Urothelium cell line (cell line): ENCODE results near the gene KIF6.
"Not testable (repeated sequence)": the region's sequence is repeated elsewhere in the genome, so short reads cannot be mapped to it uniquely, and the experiment has no call there.

ENCODE experiments used
- DNase-seq: peaks from one replicate; pipeline ENCODE4 v3.0.0; 2011; ENCODE audit warnings: low spot score, mixed read lengths
- FAIRE-seq: peaks from 2 replicates; lab custom pipeline; 2011; peaks lifted over from hg19 to GRCh38; lab: Jason Lieb, UNC

The KIF6 gene

GRCh38 chr6:39515006-39515405, 210.2 kb downstream of the KIF6 start:
- DNase-seq (no peak), FAIRE-seq (no peak)

DNA sequence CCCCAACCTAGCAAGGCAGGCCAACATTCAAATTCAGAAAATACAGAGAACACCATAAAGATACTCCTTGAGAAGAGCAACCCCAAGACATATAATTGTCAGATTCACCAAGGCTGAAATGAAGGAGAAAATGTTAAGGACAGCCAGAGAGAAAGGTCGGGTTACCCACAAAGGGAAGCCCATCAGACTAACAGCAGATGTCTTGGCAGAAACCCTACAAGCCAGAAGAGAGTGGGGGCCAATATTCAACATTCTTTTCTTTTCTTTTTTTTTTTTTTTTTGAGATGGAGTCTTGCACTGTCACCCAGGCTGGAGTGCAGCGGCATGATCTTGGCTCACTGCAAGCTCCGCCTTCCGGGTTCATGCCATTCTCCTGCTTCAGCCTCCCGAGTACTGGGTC, 215.4 kb downstream of the KIF6 start:
- not testable (repeated sequence) for FAIRE-seq, DNase-seq

GRCh38 chr6:39508515-39508914, 216.7 kb downstream of the KIF6 start:
- FAIRE-seq = no peak
- no peak for DNase-seq

DNA sequence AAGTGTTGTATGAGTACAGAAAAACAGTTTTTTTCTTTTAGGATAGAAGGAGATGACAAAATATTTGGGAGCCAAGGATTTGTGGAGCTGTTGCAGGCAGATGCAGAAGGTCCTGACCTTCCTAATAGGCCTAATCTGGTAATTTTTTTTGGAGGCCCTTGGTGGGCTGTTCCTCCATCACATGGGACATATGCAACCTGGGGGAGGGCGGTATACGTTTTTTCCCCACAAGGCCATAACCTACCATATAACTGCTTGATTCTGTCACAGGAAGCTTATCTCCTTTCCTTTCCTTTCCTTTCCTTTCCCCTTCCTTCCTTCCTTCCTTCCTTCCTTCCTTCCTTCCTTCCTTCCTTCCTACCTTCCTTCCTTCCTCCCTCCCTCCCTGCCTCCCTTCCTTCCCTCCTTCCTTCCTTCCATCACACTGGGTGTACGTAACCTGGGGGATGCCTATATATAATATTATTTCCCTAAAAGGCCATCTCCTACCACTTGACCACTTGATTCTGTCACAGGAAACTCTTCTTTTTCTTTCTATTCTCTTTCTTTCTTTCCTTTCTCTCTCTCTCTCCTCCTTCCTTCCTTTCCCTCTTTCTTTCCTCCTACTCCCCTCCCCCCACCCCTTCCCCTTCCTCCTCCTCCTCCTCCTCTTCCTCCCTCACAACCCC, 217.7 kb downstream of the KIF6 start:
- FAIRE-seq (no peak), DNase-seq (no peak)

GRCh38 chr6:39502362-39502955, 222.7 kb downstream of the KIF6 start:
- FAIRE-seq = not testable (repeated sequence)

DNA sequence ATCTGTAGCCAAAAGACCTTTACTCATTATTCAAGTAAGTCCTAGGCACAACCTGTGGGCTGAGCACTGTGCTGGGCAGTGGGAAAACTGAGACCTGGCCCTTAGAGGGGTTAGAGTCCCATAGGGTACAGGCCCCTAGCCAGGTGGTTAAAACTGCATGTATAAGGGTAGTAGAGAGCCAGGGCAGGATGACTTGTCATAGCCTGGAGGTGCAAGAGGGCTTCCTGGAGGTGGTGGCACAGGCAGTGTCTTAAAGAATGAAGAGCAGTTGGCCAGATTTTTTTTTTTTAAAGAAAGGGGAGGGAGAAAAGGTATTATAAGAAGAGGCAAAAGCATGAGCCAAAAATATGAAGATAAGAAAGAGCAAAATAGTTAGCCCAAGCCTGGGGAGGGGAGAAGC, 226.2 kb downstream of the KIF6 start:
- FAIRE-seq (no peak), DNase-seq (no peak)

More at GRCh38 chr6:39502362-39502955, 222.7 kb downstream of the KIF6 start:
- not testable (repeated sequence) for DNase-seq

GRCh38 chr6:39498096-39498495, 227.1 kb downstream of the KIF6 start:
- FAIRE-seq = no peak
- no peak for DNase-seq

DNA sequence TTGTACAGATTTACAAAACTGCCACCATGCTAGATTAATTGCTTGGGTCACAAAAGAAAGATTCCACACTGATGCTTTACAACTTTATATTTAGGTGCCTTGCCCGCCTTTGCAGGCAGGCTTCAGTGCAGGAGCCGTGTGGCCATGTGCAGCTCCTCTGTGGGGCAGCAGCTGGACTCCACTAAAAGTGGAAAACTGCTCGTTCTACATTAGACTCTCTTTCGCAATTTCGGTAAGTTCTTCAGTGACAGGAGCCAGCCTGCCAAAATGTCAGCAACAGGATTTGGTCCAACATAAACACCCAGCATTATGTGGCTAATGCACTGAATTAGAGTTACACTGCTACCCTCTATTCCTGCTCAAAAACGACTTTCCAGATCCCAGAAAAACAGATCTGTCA, 228.3 kb downstream of the KIF6 start:
- FAIRE-seq = no peak

GRCh38 chr6:39496456-39496855, 228.8 kb downstream of the KIF6 start:
- DNase-seq = no peak
- FAIRE-seq = no peak

More for the DNA sequence above, 228.3 kb downstream of the KIF6 start:
- no peak for DNase-seq

GRCh38 chr6:39495640-39496039, 229.6 kb downstream of the KIF6 start:
- DNase-seq (no peak), FAIRE-seq (no peak)

DNA sequence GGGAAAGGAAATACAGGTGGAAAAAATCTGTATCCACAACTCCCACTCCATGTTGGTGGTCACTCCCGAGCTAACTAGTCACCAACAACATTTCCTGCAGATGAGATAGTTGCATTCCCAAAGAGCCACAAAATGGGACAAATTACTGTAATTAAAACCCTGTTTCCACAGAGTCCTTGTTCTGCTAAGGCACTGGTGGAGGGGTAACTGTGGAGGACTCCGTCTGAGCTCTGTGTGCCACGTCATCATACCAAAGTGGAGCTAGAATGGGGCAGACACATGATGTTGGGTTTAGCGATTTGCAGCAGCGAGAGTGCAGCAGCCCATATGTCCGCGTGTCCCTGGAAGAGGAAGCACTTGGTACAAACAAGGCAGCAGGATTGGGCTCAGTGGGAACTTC, 230.2 kb downstream of the KIF6 start:
- no peak for DNase-seq
- FAIRE-seq = no peak

DNA sequence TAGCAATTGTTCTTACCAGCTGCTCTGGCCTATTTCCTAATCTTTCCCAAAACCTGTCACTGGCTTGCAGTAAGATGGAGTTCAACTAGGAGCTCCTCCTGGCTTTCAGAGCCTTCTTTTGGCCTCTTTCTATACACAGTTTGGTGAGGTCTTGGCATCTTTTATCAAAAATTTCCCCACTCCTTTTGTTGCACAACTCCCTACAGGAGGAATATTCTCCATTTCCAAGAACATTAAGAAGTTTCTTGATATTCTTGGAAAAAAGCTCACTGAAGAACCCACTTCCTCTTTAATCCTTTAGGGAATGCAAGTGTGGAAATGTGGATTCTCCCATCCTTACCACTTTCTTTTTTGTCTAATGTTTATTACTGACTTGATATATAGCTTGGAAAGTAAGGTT, 231.4 kb downstream of the KIF6 start:
- FAIRE-seq (no peak), DNase-seq (no peak)

DNA sequence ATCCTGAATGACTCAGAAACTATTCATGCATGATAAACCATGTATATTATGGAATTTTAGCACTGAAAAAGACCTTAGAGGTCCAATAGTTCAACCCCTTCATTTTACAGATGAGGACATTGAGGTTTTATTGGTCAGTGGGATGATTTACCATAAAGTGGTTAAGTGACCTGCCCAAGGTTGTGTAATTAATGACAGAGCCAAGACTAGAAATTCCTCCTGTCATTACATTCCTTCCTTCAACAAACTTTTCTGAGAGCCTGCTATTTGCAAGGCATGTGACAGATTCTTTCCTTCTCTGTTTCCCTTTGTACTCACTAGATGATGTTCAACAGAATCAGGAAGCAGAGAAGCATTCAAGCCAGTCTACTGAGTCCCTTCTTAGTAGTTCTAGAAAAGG, 232.0 kb downstream of the KIF6 start:
- FAIRE-seq (no peak), DNase-seq (no peak)

- DNase-seq (no peak), FAIRE-seq (no peak)
Measured at GRCh38 chr6:39490108-39490507, 235.1 kb downstream of the KIF6 start.

DNA sequence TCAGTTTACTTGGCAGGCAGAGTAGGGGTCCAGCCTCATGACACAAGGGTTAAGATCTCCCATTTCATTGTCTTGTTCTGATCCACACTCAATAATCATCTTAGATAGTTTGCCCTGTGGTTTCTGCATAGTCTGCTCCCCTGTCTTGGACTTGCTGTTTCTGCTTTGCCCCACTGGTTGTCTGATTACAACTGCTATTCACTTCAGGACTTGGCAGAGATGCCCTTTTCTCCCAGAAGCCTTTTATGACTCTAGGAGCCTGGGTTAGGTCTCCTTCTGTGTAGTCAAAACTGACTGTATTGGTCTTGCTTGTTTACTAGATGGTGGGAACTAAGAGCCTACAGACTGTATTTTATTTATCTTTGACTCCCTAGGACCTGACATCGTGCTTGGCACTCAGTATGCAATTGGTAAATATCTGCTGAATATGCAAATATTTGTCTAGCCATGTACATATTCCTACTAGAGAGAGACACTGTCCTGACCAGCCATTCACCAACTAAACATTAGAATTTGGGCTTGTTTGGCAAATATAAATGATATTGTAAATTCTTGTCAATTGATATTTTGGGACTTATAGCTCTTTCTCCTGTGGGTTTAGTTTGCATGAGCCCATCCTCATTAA, 236.8 kb downstream of the KIF6 start:
- DNase-seq = no peak
- no peak for FAIRE-seq

DNA sequence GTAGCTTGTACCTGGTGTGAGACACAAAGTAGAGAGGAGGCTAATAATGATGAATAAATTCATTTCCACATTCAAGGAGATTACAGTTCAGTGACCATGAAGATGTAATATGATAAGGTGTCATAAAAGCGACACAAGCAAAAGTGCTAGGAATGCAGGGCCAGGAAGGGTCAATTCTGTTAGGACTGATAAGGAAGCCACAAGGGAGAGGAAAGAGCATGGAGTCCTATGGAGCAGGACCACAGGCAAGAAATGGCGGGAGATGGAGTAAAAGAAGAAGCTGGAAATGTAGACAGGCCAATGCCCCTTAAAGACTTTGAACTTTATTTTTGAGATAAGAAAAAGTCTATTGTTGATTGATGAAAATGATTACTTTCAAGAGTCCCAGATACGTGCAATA, 240.9 kb downstream of the KIF6 start:
- FAIRE-seq (no peak), DNase-seq (no peak)

DNA sequence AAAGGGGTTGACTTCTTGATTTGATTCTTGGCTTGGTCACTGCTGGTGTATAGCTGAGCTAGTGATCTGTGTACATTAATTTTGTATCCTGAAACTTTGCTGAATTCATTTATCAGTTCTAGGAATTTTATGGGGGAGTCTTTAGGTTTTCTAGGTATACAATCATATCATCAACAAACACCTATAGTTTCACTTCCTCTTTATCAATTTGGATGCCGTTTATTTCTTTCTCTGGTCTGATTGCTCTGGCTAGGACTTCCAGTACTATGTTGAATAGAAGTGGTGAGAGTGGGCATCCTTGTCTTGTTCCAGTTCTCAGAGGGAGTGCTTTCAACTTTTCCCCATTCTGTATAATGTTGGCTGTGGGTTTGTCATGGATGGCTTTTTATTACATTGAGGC, 245.4 kb downstream of the KIF6 start:
- not testable (repeated sequence) for FAIRE-seq, DNase-seq

- FAIRE-seq (no peak), DNase-seq (no peak)
Measured at GRCh38 chr6:39476670-39477069, 248.5 kb downstream of the KIF6 start.

- FAIRE-seq (no peak), DNase-seq (no peak)
Measured at GRCh38 chr6:39476151-39476550, 249.1 kb downstream of the KIF6 start.

DNA sequence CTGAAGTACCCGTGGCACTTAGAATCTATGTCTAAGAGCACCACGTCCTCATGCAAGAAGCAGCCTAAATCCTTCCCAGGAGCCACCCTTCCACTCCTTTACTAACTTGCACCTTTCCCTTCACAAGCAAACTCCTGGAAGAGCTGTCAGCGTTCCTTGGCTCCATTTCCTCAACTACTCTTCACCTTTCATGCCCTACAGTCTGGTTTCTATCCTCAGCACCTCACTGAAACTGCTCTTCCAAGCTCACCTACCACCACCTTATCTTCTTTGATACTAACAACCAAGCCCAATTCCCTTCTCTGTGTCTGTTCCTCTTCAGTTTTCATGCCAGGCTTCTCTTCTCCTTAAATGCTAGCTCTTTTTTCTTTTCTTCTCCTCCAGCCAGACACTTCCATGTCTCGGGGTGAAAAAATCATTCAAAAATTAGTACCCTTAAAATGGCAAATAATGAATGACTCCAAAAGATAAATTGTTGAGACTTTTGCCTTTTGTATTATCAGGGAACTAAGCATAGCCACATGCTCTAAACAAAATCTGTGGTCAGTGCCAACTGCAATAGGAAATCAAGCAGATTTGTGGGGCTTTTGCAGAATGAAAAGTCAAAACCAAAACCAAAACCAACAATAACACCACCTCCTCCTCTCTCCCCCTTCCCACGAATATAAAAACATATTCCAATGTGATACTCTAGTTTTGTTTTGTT, 253.1 kb downstream of the KIF6 start:
- FAIRE-seq (no peak), DNase-seq (no peak)

- FAIRE-seq (no peak), DNase-seq (no peak)
Measured at GRCh38 chr6:39470506-39470905, 254.7 kb downstream of the KIF6 start.

DNA sequence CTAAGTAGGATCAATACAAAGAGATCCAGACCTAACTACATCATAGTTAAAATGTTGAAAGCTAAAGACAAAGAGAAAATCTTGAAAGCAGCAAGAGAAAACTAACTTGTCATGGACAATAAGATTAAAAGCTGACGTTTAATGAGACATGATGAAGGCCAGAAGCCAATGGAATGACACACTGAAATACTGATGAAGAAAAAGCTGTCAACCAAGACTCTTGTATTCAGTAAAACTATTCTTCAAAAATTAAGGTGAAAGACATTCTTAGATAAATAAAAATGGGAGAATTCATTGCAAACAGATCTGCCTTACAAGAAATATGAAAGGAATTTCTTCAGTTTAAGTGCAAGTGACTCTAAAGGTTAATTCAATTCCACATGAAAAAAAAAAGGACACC, 256.8 kb downstream of the KIF6 start:
- FAIRE-seq (no peak), DNase-seq (no peak)
